ENCODE measurements around the gene BAG3. TPM values are rescaled to one million over a fixed set of nuclear protein-coding genes. Genes with fewer than 3 reads are reported as not detected.
A peak's percentile ranks its signal among the peaks of the same experiment; 100 is the strongest.

BAG3 gene
- total and polyA plus RNA-seq, 9 of the 15 experiments (the other 6 are each of a cell fraction or from before 2014, with no cell fraction given), result 2.6 to 27.4 (median 7.2) TPM

- TF ChIP-seq ATF3 (IDR thresholded peaks at IDR 0.05) (peak; percentile 92), ATF3 (CRISPR knock-in tag; conservative IDR thresholded peaks at IDR 0.05) (no peak), BACH1 (tag; IDR thresholded peaks at IDR 0.05) (peak; percentile 35; the same call in 1 of the 2 replicates), DPF2 (IDR thresholded peaks at IDR 0.05) (peak; percentile 72), POU5F1 (IDR thresholded peaks at IDR 0.05; ENCODE audit: borderline replicate concordance, low read depth, low read length, partially characterized antibody) (no peak), KDM1A (IDR thresholded peaks at IDR 0.05) (no peak), JUN (IDR thresholded peaks at IDR 0.05; ENCODE audit: borderline replicate concordance, low read depth, low read length) (peak; percentile 88), JUN (CRISPR knock-in tag; IDR thresholded peaks at IDR 0.05; ENCODE audit: borderline replicate concordance) (peak; percentile 80; the same call in 1 of the 2 replicates), NR2C1 (IDR thresholded peaks at IDR 0.05) (no peak), NR2C1 (tag; IDR thresholded peaks at IDR 0.05) (no peak), TAF9B (IDR thresholded peaks at IDR 0.05; ENCODE audit: partially characterized antibody) (peak; percentile 51), MYNN (IDR thresholded peaks at IDR 0.05) (no peak), MYNN (CRISPR knock-in tag; IDR thresholded peaks at IDR 0.05) (no peak), TEAD1 (CRISPR knock-in tag; IDR thresholded peaks at IDR 0.05) (peak in 1 of 2 experiments; percentile 48; a peak in 1 of 4 replicates), C11orf30 (IDR thresholded peaks at IDR 0.05; ENCODE audit: low read depth) (peak; percentile 95)
- TF ChIP-seq, protein P1, sequence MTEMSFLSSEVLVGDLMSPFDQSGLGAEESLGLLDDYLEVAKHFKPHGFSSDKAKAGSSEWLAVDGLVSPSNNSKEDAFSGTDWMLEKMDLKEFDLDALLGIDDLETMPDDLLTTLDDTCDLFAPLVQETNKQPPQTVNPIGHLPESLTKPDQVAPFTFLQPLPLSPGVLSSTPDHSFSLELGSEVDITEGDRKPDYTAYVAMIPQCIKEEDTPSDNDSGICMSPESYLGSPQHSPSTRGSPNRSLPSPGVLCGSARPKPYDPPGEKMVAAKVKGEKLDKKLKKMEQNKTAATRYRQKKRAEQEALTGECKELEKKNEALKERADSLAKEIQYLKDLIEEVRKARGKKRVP (CRISPR knock-in tag; IDR thresholded peaks at IDR 0.05), result no peak
- TF ChIP-seq, protein P2, sequence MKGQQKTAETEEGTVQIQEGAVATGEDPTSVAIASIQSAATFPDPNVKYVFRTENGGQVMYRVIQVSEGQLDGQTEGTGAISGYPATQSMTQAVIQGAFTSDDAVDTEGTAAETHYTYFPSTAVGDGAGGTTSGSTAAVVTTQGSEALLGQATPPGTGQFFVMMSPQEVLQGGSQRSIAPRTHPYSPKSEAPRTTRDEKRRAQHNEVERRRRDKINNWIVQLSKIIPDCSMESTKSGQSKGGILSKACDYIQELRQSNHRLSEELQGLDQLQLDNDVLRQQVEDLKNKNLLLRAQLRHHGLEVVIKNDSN (CRISPR knock-in tag; IDR thresholded peaks at IDR 0.05), result peak; percentile 24; the same call in 1 of the 2 replicates
These were observed 7.1 kb downstream of the BAG3 start (continued) for GRCh38 chr10:119658274-119658673.
